Osteocyte (in vitro differentiated cells): Measurements from ENCODE around the gene TPCN1. TPM values are rescaled to one million over a fixed set of nuclear protein-coding genes. Genes with fewer than 3 reads are reported as not detected.

ENCODE experiments used
- DNase-seq: peaks from one replicate; pipeline ENCODE4 v3.0.0; 2021; ENCODE audit warnings: mixed read lengths; ENCODE audit not compliant: unreplicated experiment; ENCODE audit errors: extremely low spot score
- H3K27ac Mint-ChIP-seq: one replicate; pipeline ENCODE4 v1.8.0; 2021; ENCODE audit warnings: mild to moderate bottlenecking, mixed read lengths; ENCODE audit not compliant: unreplicated experiment
- H3K27me3 Mint-ChIP-seq: one replicate; pipeline ENCODE4 v1.8.0; 2021; ENCODE audit warnings: mixed read lengths; ENCODE audit not compliant: unreplicated experiment
- H3K36me3 Mint-ChIP-seq: one replicate; pipeline ENCODE4 v1.8.0; 2021; ENCODE audit warnings: mixed read lengths; ENCODE audit not compliant: unreplicated experiment
- H3K4me1 Mint-ChIP-seq: one replicate; pipeline ENCODE4 v1.8.0; 2021; ENCODE audit warnings: mixed read lengths; ENCODE audit not compliant: unreplicated experiment
- H3K4me3 Mint-ChIP-seq: one replicate; pipeline ENCODE4 v1.8.0; 2021; ENCODE audit warnings: mild to moderate bottlenecking, moderate library complexity, mixed read lengths; ENCODE audit not compliant: unreplicated experiment
- H3K9me3 Mint-ChIP-seq: one replicate; pipeline ENCODE4 v1.8.0; 2021; ENCODE audit warnings: mixed read lengths; ENCODE audit not compliant: unreplicated experiment
- total RNA-seq: library from RNA; stranded (reverse); gene quantifications from 2 replicates; pipeline ENCODE4 v1.2.1, GENCODE V29; 2021
- TF ChIP-seq, protein P1 (sequence below): fragments of 200-600 bp; sonication (generic); IDR thresholded peaks from 2 replicates; pipeline ENCODE4 v1.5.0; 2021; ENCODE audit warnings: antibody characterized with exemption, mild to moderate bottlenecking, moderate library complexity

The TPCN1 gene
- total RNA-seq, 1 donor from 2014 or later, result 80.6 TPM

DNA sequence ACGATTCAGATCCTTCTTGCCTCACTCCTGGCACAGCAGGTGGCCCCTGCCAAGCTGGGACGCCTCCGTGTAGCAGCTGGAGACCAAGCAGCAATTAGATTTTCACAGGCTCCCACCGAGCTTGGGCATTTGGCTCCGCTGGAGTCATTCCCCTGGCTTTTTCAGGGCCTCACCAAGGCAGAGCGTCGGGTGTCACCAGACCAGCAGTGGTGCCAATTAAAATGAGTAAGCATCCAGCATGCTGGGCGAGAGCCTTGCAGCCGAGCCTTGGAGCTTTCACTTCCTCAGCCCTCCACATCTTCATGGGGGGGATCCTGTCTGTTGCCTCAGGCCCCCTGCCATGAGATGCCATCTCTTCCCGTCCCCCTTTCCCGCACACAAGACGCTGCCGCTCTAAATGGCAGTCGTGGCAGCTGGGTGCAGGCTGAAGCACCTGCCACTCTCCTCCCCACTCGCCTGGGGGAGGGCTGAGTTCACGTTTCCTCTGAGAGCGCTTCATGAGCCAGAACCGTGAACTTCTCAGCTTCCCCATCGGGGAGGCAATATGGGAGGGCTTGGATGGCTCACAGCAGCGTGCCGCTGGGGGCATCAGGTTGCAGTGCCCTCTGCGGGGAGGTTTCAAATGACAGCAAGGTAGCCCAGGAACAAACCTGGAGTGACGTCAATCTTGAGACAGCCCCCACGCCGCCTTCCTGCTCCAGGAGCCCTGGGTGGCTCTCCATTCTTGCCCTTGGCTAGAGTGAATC, 11.7 kb downstream of the TPCN1 start:
- peak overlapping the region; percentile 49 for H3K4me3 Mint-ChIP-seq
- no peaks in the 10 kb centered on the region for H3K9me3 Mint-ChIP-seq
- H3K27me3 Mint-ChIP-seq, result no peaks in the 10 kb centered on the region
- peaks cover 31% of the 10 kb centered on the region for H3K36me3 Mint-ChIP-seq
- peak overlapping the region; percentile 91 for H3K27ac Mint-ChIP-seq
- H3K4me1 Mint-ChIP-seq, result peaks cover 50% of the 10 kb centered on the region
- no peak for DNase-seq
- TF ChIP-seq, protein P1, sequence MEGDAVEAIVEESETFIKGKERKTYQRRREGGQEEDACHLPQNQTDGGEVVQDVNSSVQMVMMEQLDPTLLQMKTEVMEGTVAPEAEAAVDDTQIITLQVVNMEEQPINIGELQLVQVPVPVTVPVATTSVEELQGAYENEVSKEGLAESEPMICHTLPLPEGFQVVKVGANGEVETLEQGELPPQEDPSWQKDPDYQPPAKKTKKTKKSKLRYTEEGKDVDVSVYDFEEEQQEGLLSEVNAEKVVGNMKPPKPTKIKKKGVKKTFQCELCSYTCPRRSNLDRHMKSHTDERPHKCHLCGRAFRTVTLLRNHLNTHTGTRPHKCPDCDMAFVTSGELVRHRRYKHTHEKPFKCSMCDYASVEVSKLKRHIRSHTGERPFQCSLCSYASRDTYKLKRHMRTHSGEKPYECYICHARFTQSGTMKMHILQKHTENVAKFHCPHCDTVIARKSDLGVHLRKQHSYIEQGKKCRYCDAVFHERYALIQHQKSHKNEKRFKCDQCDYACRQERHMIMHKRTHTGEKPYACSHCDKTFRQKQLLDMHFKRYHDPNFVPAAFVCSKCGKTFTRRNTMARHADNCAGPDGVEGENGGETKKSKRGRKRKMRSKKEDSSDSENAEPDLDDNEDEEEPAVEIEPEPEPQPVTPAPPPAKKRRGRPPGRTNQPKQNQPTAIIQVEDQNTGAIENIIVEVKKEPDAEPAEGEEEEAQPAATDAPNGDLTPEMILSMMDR, result no peak

DNA sequence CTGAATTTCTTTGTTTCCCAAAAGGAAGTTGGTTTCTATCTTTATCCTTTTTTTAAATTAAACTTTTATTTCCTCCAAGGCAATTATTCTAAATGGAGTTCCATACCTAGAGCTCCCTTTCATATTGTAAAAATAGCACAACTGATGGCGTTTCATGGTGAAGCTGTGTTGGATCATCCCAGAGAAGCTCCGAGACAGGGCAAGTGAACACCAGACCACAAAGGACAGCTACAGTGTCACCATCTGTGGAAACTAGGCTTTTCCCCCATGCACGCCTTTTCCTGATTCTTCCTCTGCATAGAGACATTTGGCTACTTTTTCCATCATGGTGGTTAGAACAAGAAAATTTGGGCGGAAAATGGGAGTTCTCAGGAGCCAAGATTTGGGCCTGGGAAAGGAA, 12.7 kb downstream of the TPCN1 start:
- peaks cover 56% of the 10 kb centered on the region for H3K4me1 Mint-ChIP-seq

DNA sequence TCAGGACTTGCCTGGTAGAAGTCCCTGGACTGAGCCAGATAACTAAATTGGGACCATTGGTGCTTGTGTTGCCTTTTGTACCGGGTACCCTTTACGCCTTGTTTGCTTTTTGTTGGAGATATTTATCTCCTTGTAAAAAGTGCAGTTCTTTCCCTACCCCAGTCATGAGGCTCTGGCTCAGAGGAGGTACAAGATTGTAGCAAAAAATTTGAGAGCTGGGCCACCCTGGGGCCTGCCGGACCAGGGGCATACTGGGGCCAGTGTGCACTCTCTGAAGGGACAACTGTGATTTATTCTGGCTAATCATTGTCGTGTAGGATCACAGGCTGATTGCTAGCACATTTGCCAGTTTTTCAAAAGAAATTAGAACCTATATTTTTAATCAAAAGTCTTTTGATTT, 13.2 kb downstream of the TPCN1 start:
- H3K27me3 Mint-ChIP-seq, result no peaks in the 10 kb centered on the region
- DNase-seq, result no peak
- TF ChIP-seq, protein P1, result no peak
- peaks cover 61% of the 10 kb centered on the region for H3K4me1 Mint-ChIP-seq
- no peaks in the 10 kb centered on the region for H3K9me3 Mint-ChIP-seq
- no peak overlapping the region for H3K27ac Mint-ChIP-seq
- peaks cover 32% of the 10 kb centered on the region for H3K36me3 Mint-ChIP-seq
- no peak overlapping the region for H3K4me3 Mint-ChIP-seq

More for the DNA sequence above, 12.7 kb downstream of the TPCN1 start:
- H3K27ac Mint-ChIP-seq, result no peak overlapping the region
- no peak for DNase-seq
- no peak overlapping the region for H3K4me3 Mint-ChIP-seq
- H3K36me3 Mint-ChIP-seq, result peaks cover 29% of the 10 kb centered on the region
- H3K27me3 Mint-ChIP-seq, result no peaks in the 10 kb centered on the region
- TF ChIP-seq, protein P1, result no peak
- no peaks in the 10 kb centered on the region for H3K9me3 Mint-ChIP-seq

DNA sequence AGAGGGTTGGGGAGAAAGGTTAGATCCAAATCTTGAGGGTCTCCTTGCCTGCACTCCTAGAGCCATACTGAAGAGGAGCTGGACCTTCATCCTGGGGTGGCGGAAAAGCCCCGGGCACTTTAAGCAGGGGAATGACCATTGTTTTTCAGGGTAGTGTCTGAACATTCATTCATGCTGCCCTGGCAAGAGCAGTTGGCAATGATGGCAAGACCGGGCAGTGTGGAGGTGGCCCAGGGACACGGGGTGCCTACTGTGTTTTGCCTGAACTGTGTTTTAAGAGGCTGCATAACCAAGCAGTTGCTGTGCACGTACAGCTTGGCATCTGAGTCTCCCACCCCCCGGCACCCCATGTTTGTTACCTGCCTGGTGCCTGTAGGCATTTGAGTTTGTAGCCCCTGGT, 14.7 kb downstream of the TPCN1 start:
- Mint-ChIP-seq H3K4me1 (peaks cover 73% of the 10 kb centered on the region), H3K27ac (peak overlapping the region; percentile 47), H3K4me3 (no peak overlapping the region), H3K27me3 (no peaks in the 10 kb centered on the region), H3K36me3 (peaks cover 27% of the 10 kb centered on the region), H3K9me3 (no peaks in the 10 kb centered on the region)
- no peak for DNase-seq
- TF ChIP-seq, protein P1, result no peak

DNA sequence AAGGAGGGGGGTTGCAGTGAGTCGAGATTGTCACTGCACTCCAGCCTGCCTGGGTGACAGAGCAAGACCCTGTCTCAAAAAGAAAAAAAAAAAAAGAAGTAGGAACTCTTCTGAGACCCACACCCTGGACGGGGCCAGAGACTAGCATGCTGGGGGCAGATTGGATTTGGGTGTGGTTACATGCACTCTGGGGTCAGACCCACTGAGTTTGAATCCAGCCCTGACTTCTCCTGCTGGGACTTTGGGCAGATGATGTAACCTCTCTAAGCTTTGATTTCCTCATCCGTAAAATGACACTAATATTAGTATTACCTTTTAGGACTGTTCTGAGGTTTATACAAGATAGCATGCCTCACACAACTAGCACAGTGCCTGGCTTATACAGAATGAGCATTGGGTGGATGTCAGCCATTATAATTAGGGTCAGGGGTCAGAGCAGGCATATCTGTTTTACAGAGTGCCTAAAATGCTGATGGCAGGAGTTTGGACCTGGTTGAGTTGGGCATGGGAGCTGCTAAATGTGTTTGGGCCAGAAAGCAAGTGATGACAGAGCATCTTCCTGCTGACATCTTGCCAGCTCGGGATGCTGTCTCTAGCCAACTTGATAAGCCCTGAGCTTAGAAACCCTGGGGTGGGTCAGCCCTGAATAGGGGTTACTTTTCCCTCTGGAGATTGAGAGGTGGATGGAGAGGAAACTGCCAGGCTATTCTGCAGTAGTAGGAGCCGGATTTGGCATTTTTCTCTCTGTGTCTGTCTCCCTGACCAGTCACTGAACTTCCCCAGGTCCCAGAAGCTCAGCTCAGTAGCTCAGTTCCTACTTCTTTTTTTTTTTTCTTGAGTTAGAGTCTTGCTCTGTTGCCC, 15.5 kb downstream of the TPCN1 start:
- Mint-ChIP-seq H3K4me3 (no peak overlapping the region), H3K4me1 (peaks cover 77% of the 10 kb centered on the region), H3K36me3 (peaks cover 27% of the 10 kb centered on the region), H3K9me3 (no peaks in the 10 kb centered on the region), H3K27me3 (no peaks in the 10 kb centered on the region), H3K27ac (peak overlapping the region; percentile 47)
- TF ChIP-seq, protein P1, result no peak
- DNase-seq, result no peak
